ENCODE results near the gene KPNB1.

Gene KPNB1

GRCh38 chr17:47698749-47699535 lies 49.2 kb downstream of the KPNB1 start:
- peak; percentile 25 for DNase-seq

- no peak for DNase-seq
Observed at GRCh38 chr17:47699536-47699840, 49.8 kb downstream of the KPNB1 start.

GRCh38 chr17:47700471-47701449 lies 51.0 kb downstream of the KPNB1 start:
- DNase-seq: no peak

GRCh38 chr17:47701608-47702007 lies 51.9 kb downstream of the KPNB1 start:
- DNase-seq: no peak

GRCh38 chr17:47702391-47702995 lies 52.8 kb downstream of the KPNB1 start:
- no peak for DNase-seq

- DNase-seq: no peak
Observed at GRCh38 chr17:47703191-47703591, 53.5 kb downstream of the KPNB1 start.

GRCh38 chr17:47703671-47704070 lies 54.0 kb downstream of the KPNB1 start:
- DNase-seq: no peak

- DNase-seq: no peak
Observed at GRCh38 chr17:47704116-47704515, 54.4 kb downstream of the KPNB1 start.

- DNase-seq: no peak
Observed at GRCh38 chr17:47704736-47705135, 55.0 kb downstream of the KPNB1 start.

GRCh38 chr17:47705536-47706530 lies 56.1 kb downstream of the KPNB1 start:
- no peak for DNase-seq

GRCh38 chr17:47707056-47707804 lies 57.5 kb downstream of the KPNB1 start:
- no peak for DNase-seq

GRCh38 chr17:47707884-47708283 lies 58.2 kb downstream of the KPNB1 start:
- DNase-seq: no peak

- DNase-seq: no peak
Observed at GRCh38 chr17:47708312-47708863, 58.7 kb downstream of the KPNB1 start.

- DNase-seq: no peak
Observed at GRCh38 chr17:47708864-47709541, 59.3 kb downstream of the KPNB1 start.

GRCh38 chr17:47709594-47709993 lies 59.9 kb downstream of the KPNB1 start:
- DNase-seq: no peak

GRCh38 chr17:47711366-47712099 lies 61.8 kb downstream of the KPNB1 start:
- DNase-seq: no peak

- no peak for DNase-seq
Observed at GRCh38 chr17:47712330-47713023, 62.8 kb downstream of the KPNB1 start.

GRCh38 chr17:47713980-47714700 lies 64.4 kb downstream of the KPNB1 start:
- DNase-seq: no peak

All from NCI-H1092 treated with DMSO at 0.1 percent for 48 hours (cell line).